GM18508 (cell line): ENCODE measurements around the gene COX7B.
"Not testable (repeated sequence)": the region's sequence is repeated elsewhere in the genome, so short reads cannot be mapped to it uniquely, and the experiment has no call there.

ENCODE experiments used
- ATAC-seq: cut with Tn5 transposase; IDR thresholded peaks from one replicate; pipeline ENCODE4 v1.9.1; 2021; ENCODE audit warnings: moderate number of reproducible peaks; ENCODE audit not compliant: insufficient read depth, unreplicated experiment

Gene COX7B

GRCh38 chrX:77899081-77899828 is at the start of gene COX7B:
COX7B (plus strand) TSS chrX:77899468; CDS start chrX:77899554, 86 bp downstream.
- peak; percentile 46 for ATAC-seq

GRCh38 chrX:77875372-77875771 is 23.9 kb upstream of the COX7B start:
- no peak for ATAC-seq

GRCh38 chrX:77881418-77881817 is 17.9 kb upstream of the COX7B start:
- not testable (repeated sequence) for ATAC-seq

DNA sequence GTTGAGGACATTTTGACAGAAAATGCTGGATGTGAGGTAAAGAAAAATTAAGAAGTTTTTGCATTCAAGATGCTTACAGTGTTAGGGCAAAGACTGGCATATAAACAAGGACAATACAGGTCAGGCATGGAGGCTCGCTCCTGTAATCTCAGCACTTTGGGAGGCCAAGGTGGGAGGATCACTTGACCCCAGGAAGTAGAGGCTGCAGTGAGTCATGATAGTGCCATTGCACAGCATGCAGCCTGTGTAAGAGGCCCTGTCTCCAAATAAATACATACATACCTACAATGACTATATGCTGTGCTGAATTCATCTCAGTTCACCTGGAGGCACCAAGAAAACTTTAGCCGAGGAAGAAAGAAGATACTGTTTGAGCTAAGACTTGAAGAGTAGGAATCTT is 6.4 kb upstream of the COX7B start:
- ATAC-seq, result no peak

- ATAC-seq, result no peak
Observed at GRCh38 chrX:77893713-77894112, 5.6 kb upstream of the COX7B start.

DNA sequence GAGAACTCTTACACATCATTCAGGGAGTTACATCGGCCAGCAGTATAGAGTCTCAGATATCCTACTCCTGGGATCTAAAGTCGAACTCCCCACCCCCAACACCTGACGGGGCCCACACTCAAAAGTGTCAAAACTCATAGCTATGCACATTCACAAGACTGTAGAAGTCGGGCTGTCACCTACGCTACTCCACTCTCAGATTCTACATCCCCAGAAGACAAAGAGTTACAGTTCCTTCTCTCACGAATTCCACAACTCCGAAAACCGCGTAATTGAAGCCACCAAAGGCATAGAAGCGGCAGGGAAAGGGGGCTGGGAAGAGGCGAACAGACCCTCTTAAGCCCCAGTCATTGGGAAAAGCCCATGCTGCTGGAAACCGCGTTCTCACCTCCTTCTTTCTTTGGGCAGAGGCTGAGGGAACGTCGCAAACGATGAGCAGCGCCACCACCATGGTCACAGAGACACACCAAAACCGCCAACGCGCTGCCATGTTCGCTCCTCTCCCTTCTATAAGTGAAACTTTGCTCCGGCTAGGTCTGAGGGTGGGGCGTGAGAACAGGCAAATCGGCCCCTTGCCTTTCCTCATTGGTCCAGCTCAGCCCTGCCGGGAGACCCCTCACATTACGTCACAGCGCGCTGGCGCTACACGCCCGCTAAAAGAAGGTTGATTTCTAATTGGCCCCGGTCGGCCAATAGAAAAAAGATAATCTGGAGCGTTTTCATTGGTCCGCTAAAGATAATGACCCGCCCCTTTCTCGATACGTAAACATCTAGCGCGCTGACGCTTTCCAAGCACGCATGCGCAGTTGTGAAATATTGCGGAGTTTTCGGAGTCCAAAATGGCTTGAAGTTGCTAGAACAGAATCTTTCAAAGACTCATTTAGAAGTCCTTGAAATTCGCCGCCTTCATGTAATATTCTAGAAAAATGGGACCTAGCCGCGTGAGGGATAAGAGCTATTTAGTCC is 4.1 kb upstream of the COX7B start, which contains the start of gene MAGT1:
Gene MAGT1 (minus strand): TSS at position 515 of the 966 bp plus-strand sequence. CDS start 25 bp downstream, at position 490.
- peak; percentile 87 for ATAC-seq

DNA sequence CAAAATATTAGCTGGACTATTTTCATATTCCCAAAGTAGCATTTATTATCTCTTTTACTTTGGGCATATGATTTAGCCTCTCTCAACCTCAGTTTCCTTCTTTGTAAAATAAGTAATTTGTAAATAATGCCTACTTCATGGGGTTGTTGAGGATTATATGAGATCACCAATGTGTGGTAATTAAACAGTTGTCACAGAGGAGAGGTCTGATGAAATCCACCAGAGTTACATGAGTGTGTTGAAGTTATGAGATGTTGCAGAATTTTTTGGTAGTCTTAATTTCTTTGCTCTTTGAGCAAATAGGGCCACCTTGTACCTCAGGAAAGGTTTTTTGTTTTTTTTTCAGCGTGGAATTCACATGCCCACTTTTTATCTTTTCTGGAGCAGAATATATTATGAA is 1.4 kb downstream of the COX7B start:
- ATAC-seq, result no peak

- no peak for ATAC-seq
Observed at GRCh38 chrX:77901506-77901905, 2.2 kb downstream of the COX7B start.

- peak; percentile 74 for ATAC-seq
Observed at GRCh38 chrX:77910108-77910840, 11.0 kb downstream of the COX7B start, which contains the start of gene ATP7A. ATP7A (plus strand) TSS chrX:77910693; CDS start chrX:77971642, 60,949 bp downstream.

GRCh38 chrX:77917294-77917933 is 18.1 kb downstream of the COX7B start:
- no peak for ATAC-seq

DNA sequence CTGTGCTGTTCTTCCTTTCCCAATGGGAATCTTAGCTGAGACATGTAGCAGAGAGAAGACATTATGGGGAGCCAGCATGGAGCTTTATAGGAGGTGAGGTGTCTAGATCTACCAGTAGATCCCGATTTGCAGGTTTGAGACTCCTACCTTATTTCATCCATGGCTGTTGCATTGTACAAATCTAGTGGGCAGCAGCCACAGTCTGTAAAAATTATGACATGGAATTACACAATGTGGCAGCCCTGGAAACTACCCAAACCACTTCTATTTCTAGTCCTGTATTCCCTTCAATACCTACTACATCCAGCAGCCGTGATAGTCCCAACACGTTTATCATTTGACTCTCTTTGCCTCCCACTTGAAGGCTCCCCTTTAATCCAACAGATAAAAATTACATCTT is 19.3 kb downstream of the COX7B start:
- no peak for ATAC-seq

GRCh38 chrX:77919370-77919769 is 20.1 kb downstream of the COX7B start:
- ATAC-seq, result not testable (repeated sequence)

DNA sequence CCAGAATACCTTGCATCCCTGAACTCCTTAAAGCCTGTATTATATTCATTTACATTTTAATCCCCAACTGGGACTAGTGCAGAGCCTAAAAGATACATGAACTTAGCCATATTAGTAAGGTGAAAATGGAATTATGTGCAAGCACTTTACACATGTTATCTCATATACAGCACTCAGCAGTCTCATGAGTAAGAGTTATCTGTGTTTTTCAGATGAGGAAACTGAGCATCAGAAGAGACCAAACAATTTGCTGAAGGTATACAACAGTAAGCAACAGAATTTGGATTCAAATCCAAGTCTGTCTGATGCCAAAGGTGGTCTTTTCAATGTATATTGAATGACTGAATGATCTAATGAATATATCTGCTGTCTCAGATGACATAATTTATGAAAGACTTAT is 23.5 kb downstream of the COX7B start:
- no peak for ATAC-seq

- no peak for ATAC-seq
Observed at GRCh38 chrX:77924320-77924859, 25.1 kb downstream of the COX7B start.

GRCh38 chrX:77925764-77926163 is 26.5 kb downstream of the COX7B start:
- ATAC-seq, result no peak

DNA sequence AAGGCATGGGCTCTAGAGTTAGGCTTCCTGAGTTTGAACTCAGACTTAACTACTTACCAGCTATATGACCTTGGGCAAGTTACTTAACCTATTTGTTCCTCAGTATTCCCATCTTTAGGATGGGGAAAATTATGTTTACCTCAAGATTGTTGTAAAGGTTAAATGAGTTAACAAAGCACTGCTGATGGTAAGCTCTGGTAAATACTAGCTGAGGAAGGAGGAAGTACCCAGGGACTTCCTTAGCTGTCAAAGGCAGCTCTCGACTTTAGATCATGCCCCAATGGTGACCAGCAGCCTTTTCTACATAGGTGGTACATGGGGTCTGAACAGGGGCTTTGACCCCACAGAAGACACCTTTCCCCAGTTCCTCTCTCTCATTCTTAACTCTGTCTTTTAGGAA is 31.3 kb downstream of the COX7B start:
- ATAC-seq, result no peak

- ATAC-seq, result no peak
Observed at GRCh38 chrX:77935886-77936285, 36.6 kb downstream of the COX7B start.

GRCh38 chrX:77936299-77936698 is 37.0 kb downstream of the COX7B start:
- ATAC-seq, result no peak

DNA sequence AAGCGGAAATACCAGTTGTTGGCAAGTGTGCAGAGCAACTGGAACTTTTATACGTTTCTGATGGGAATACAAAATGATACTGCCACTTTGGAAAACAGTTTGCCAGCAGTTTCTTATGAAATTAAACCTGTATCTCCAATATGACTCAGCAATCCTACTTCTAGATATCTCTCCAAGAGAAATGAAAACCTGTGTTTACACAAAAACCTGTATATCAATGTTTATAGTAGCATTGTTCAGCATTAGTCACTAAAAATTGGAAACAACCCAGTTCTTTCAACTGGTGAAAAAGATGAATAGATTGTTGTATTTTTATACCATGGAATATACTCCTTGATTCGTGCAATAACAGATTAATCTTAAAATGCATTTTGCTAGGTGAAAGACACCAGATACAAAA is 38.0 kb downstream of the COX7B start:
- no peak for ATAC-seq
